Measurements from ENCODE around the gene SCN7A.

The SCN7A gene

GRCh38 chr2:166436976-166437375 lies 57.1 kb downstream of the SCN7A start:
- no peak overlapping the region for H3K4me3 ChIP-seq (ENCODE audit: low read length)
- TF ChIP-seq CTCF (conservative IDR thresholded peaks at IDR 0.05; ENCODE audit: low read depth, low read length) = no peak
- no peak for DNase-seq (ENCODE audit: low read depth)

GRCh38 chr2:166436189-166436588 lies 57.9 kb downstream of the SCN7A start:
- no peak for DNase-seq (ENCODE audit: low read depth)
- no peak for TF ChIP-seq CTCF (conservative IDR thresholded peaks at IDR 0.05; ENCODE audit: low read depth, low read length)

GRCh38 chr2:166434491-166434890 lies 59.6 kb downstream of the SCN7A start:
- H3K4me3 ChIP-seq (ENCODE audit: low read length) = no peak overlapping the region
- no peak for DNase-seq (ENCODE audit: low read depth)
- TF ChIP-seq CTCF (conservative IDR thresholded peaks at IDR 0.05; ENCODE audit: low read depth, low read length) = no peak

More at GRCh38 chr2:166436189-166436588, 57.9 kb downstream of the SCN7A start:
- H3K4me3 ChIP-seq (ENCODE audit: low read length) = no peak overlapping the region

- no peak for TF ChIP-seq CTCF (conservative IDR thresholded peaks at IDR 0.05; ENCODE audit: low read depth, low read length)
- no peak overlapping the region for H3K4me3 ChIP-seq (ENCODE audit: low read length)
- DNase-seq (ENCODE audit: low read depth) = no peak
Measured at GRCh38 chr2:166433457-166433856, 60.6 kb downstream of the SCN7A start.

- no peak for TF ChIP-seq CTCF (conservative IDR thresholded peaks at IDR 0.05; ENCODE audit: low read depth, low read length)
- no peak overlapping the region for H3K4me3 ChIP-seq (ENCODE audit: low read length)
- no peak for DNase-seq (ENCODE audit: low read depth)
Measured at GRCh38 chr2:166432331-166432730, 61.7 kb downstream of the SCN7A start.

GRCh38 chr2:166424841-166425240 lies 69.2 kb downstream of the SCN7A start:
- no peak for TF ChIP-seq CTCF (conservative IDR thresholded peaks at IDR 0.05; ENCODE audit: low read depth, low read length)
- DNase-seq (ENCODE audit: low read depth) = no peak
- H3K4me3 ChIP-seq (ENCODE audit: low read length) = no peak overlapping the region

- TF ChIP-seq CTCF (conservative IDR thresholded peaks at IDR 0.05; ENCODE audit: low read depth, low read length) = peak; percentile 59
- DNase-seq (ENCODE audit: low read depth) = peak; percentile 16
- no peak overlapping the region for H3K4me3 ChIP-seq (ENCODE audit: low read length)
Measured at GRCh38 chr2:166419616-166419934, 74.5 kb downstream of the SCN7A start.

Measured in retinal pigment epithelial cell (primary cell).